Endodermal cell (in vitro differentiated cells): ENCODE data around the gene CRYGB. TPM values are rescaled to one million over a fixed set of nuclear protein-coding genes. Genes with fewer than 3 reads are reported as not detected.

Source experiments
- DNase-seq: peaks from one replicate; pipeline ENCODE4 v3.0.0-alpha.2; 2017
- H3K27ac ChIP-seq: 2 replicates; pipeline ENCODE4 v1.5.1; 2013; ENCODE audit warnings: mild to moderate bottlenecking, low read depth, low read length, moderate library complexity
- H3K27me3 ChIP-seq: 2 replicates; pipeline ENCODE4 v1.6.1; 2013; ENCODE audit warnings: mild to moderate bottlenecking, low read length, moderate library complexity; ENCODE audit not compliant: insufficient read depth, control insufficient read depth, poor library complexity, severe bottlenecking
- H3K36me3 ChIP-seq: 2 replicates; pipeline ENCODE4 v1.7.0; 2013; ENCODE audit warnings: mild to moderate bottlenecking, low read length, moderate library complexity; ENCODE audit not compliant: control insufficient read depth, insufficient read depth
- H3K4me1 ChIP-seq: one replicate; pipeline ENCODE4 v1.7.0; 2013; ENCODE audit warnings: low read length; ENCODE audit not compliant: control insufficient read depth, insufficient read depth
- H3K4me3 ChIP-seq: 2 replicates; pipeline ENCODE4 v1.5.1; 2013; ENCODE audit warnings: mild to moderate bottlenecking, low read length, moderate library complexity
- H3K9ac ChIP-seq: 2 replicates; pipeline ENCODE4 v1.6.1; 2013; ENCODE audit warnings: mild to moderate bottlenecking, low read length, moderate library complexity; ENCODE audit not compliant: poor library complexity, severe bottlenecking; ENCODE audit errors: extremely low read depth
- H3K9me3 ChIP-seq: 2 replicates; pipeline ENCODE4 v1.6.1; 2013; ENCODE audit warnings: mild to moderate bottlenecking, low read length, moderate library complexity; ENCODE audit not compliant: control insufficient read depth
- H3K27ac Mint-ChIP-seq: 2 replicates; pipeline ENCODE4 v1.8.0; 2020; ENCODE audit warnings: mixed read lengths
- H3K27me3 Mint-ChIP-seq: 2 replicates; pipeline ENCODE4 v1.8.0; 2021; ENCODE audit warnings: mild to moderate bottlenecking, mixed read lengths; ENCODE audit not compliant: insufficient read depth
- H3K36me3 Mint-ChIP-seq: 2 replicates; pipeline ENCODE4 v1.8.0; 2020; ENCODE audit warnings: low read depth, mixed read lengths
- H3K4me1 Mint-ChIP-seq: 2 replicates; pipeline ENCODE4 v1.8.0; 2020; ENCODE audit warnings: mixed read lengths
- H3K4me3 Mint-ChIP-seq: 2 replicates; pipeline ENCODE4 v1.8.0; 2020; ENCODE audit warnings: mild to moderate bottlenecking, moderate library complexity, mixed read lengths
- H3K9me3 Mint-ChIP-seq: 2 replicates; pipeline ENCODE4 v1.8.0; 2020; ENCODE audit warnings: mild to moderate bottlenecking, mixed read lengths
- WGBS, 2 experiments: methylation state at CpG; one replicate each; pipeline versions ENCODE4 v1.1.5 to v1.1.7; 2013; ENCODE audit warnings: missing lambda C conversion rate in 2 of 2, mixed read lengths in 1 of 2; ENCODE audit not compliant: insufficient coverage in 1 of 2, insufficient read length in 1 of 2; 5-methylcytosine and 5-hydroxymethylcytosine counted together
- total RNA-seq, 2 donors: library from RNA; stranded (reverse); fragmentation: NEBNext Ultra II Directional in 1 of 2; extraction: Animal tissue kit (Norgen Biotek cat#: 25700) in 1 of 2; gene quantifications; 2 replicates in 1 of 2; 3 replicates in 1 of 2; pipeline ENCODE4 v1.2.1, GENCODE V29; 2021
- TF ChIP-seq, protein P1 (sequence below): fragments of 200-600 bp; sonication (generic); conservative IDR thresholded peaks from 2 replicates; pipeline ENCODE4 v1.5.0; 2021; ENCODE audit warnings: antibody characterized with exemption, mild to moderate bottlenecking

The CRYGB gene
- total RNA-seq, 2 donors from 2014 or later: 0.46 TPM; not detected in 1

GRCh38 chr2:208130712-208131110 lies 15.2 kb downstream of the CRYGB start:
- Histone ChIP-seq H3K27ac (no peak overlapping the region), H3K9ac (no peak overlapping the region), H3K27me3 (no peaks in the 10 kb centered on the region), H3K4me3 (no peak overlapping the region), H3K9me3 (no peaks in the 10 kb centered on the region), H3K4me1 (no peaks in the 10 kb centered on the region), H3K36me3 (no peaks in the 10 kb centered on the region)
- Mint-ChIP-seq H3K36me3 (no peaks in the 10 kb centered on the region), H3K9me3 (no peaks in the 10 kb centered on the region), H3K27me3 (no peaks in the 10 kb centered on the region), H3K27ac (no peak overlapping the region), H3K4me1 (peaks cover 10% of the 10 kb centered on the region), H3K4me3 (no peak overlapping the region)
- DNase-seq: no peak
- WGBS, 2 experiments: 89% methylated on average over 4 to 6 of the region's 6 CpGs
- TF ChIP-seq, protein P1, sequence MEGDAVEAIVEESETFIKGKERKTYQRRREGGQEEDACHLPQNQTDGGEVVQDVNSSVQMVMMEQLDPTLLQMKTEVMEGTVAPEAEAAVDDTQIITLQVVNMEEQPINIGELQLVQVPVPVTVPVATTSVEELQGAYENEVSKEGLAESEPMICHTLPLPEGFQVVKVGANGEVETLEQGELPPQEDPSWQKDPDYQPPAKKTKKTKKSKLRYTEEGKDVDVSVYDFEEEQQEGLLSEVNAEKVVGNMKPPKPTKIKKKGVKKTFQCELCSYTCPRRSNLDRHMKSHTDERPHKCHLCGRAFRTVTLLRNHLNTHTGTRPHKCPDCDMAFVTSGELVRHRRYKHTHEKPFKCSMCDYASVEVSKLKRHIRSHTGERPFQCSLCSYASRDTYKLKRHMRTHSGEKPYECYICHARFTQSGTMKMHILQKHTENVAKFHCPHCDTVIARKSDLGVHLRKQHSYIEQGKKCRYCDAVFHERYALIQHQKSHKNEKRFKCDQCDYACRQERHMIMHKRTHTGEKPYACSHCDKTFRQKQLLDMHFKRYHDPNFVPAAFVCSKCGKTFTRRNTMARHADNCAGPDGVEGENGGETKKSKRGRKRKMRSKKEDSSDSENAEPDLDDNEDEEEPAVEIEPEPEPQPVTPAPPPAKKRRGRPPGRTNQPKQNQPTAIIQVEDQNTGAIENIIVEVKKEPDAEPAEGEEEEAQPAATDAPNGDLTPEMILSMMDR: no peak

DNA sequence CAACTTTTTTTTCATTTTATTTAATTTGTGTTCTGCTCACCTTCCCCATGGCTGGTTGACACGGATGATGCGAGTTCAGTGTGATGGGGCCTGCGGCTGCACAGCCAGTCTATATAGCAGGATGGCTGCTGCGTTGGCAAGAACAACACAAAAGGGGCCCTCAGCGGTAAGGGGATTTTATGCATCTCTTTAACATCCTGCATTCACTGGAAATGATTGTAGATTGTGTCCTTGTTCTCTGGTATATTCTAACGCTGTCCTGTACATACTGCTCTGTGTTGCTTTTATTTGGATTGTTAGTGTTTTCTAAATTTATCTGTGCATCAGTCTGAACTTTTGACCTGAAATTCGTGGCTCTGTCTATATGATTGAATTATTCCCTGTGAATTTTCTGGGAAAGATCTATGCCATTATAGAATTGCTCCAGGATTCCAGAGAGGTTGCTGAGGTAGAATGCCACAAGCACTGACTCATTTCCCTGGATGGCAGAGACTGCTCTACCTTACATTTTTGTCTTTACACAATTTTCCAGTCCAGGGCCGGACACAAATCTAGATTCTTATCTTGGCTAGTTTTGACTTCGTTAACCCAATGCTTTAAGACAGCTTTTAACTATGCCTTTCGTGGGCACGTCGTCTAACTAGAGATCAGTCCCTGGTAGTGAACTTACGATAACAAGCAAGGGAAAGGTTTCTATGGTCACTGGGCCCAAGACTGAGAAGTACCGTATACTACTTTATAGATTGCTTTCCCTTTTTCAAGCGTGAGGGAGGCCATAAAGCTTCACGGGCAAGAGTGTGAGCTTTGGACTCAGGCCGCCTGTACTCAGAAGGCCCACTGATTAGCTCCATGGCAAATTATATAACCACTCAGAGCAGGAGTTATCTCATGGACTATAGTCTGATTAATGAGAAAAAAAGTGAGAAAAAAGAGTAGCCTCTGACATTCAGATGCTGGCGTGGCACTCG lies 15.9 kb downstream of the CRYGB start, which contains the start of gene CRYGC:
Gene CRYGC, minus strand, starts transcription at position 85 of the 968 bp plus-strand sequence. Its CDS starts 36 bp downstream, at position 49.
- no peaks in the 10 kb centered on the region for H3K27me3 Mint-ChIP-seq
- H3K9me3 ChIP-seq: no peaks in the 10 kb centered on the region
- DNase-seq: no peak
- no peaks in the 10 kb centered on the region for H3K36me3 ChIP-seq
- peaks cover 10% of the 10 kb centered on the region for H3K4me1 Mint-ChIP-seq
- H3K9me3 Mint-ChIP-seq: no peaks in the 10 kb centered on the region
- no peaks in the 10 kb centered on the region for H3K36me3 Mint-ChIP-seq
- H3K4me1 ChIP-seq: no peaks in the 10 kb centered on the region
- 89 to 93% methylated on average over 13 to 19 of the region's 19 CpGs for WGBS, 2 experiments
- no peak within 1 kb of the TSS for H3K27ac ChIP-seq
- no peaks in the 10 kb centered on the region for H3K27me3 ChIP-seq
- TF ChIP-seq, protein P1: no peak
- no peak within 1 kb of the TSS for H3K27ac Mint-ChIP-seq
- H3K4me3 Mint-ChIP-seq: no peak within 1 kb of the TSS
- H3K4me3 ChIP-seq: no peak within 1 kb of the TSS
- no peak within 1 kb of the TSS for H3K9ac ChIP-seq

DNA sequence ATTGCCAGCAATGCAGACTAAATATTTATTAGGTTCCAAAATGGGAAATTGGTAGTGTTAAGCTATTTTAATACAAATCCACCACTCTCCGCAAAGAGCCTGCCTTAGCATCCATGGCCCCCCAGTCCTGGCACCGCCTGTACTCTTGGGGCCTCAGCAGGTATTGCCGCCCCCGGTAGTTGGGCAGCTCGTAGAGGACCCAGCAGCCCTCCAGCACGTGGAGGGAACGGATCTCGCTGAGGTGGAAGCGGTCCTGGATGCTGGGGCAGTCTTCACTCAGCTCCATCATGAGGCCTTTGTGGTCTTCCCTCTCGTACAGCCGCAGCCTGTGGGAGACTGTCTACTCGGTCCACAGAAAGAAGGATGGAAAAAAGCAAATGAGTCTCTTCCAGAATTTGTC lies 17.8 kb downstream of the CRYGB start:
- no peaks in the 10 kb centered on the region for H3K9me3 Mint-ChIP-seq
- H3K4me1 Mint-ChIP-seq: peaks cover 16% of the 10 kb centered on the region
- Histone ChIP-seq H3K27me3 (no peaks in the 10 kb centered on the region), H3K9me3 (no peaks in the 10 kb centered on the region), H3K4me1 (no peaks in the 10 kb centered on the region), H3K36me3 (no peaks in the 10 kb centered on the region), H3K27ac (no peak overlapping the region), H3K4me3 (no peak overlapping the region), H3K9ac (no peak overlapping the region)
- no peak overlapping the region for H3K27ac Mint-ChIP-seq
- H3K36me3 Mint-ChIP-seq: no peaks in the 10 kb centered on the region
- no peaks in the 10 kb centered on the region for H3K27me3 Mint-ChIP-seq
- no peak overlapping the region for H3K4me3 Mint-ChIP-seq
- TF ChIP-seq, protein P1: no peak
- 95% methylated on average over 8 to 12 of the region's 12 CpGs for WGBS, 2 experiments
- no peak for DNase-seq
